K562 (cell line): ENCODE data around the gene PHLDA3. TPM values are rescaled to one million over a fixed set of nuclear protein-coding genes. Genes with fewer than 3 reads are reported as not detected.

ENCODE experiments used
- EGR1 ChIP-seq: fragments of 450-650 bp; conservative IDR thresholded peaks from 2 replicates; pipeline ENCODE4 v1.6.1; 2017; ENCODE audit warnings: mild to moderate bottlenecking
- KLF16 ChIP-seq: IDR thresholded peaks from 2 replicates; pipeline ENCODE4 v1.6.1; 2016; ENCODE audit warnings: antibody characterized with exemption
- POLR2G ChIP-seq: fragments of 200-400 bp; formaldehyde crosslinking; IDR thresholded peaks from 2 replicates; pipeline ENCODE4 v1.6.1; 2017; ENCODE audit warnings: low read depth, mild to moderate bottlenecking, antibody characterized with exemption, low read length, moderate library complexity
- RFX1 ChIP-seq: fragments of 450-650 bp; IDR thresholded peaks from 2 replicates; pipeline ENCODE4 v1.6.1; 2016; ENCODE audit warnings: mild to moderate bottlenecking, moderate library complexity
- TAF7 ChIP-seq: fragments of 450-650 bp; IDR thresholded peaks from 2 replicates; pipeline ENCODE4 v1.6.1; 2016; ENCODE audit warnings: missing genetic modification characterization, missing compliant biosample characterization
- ZNF785 ChIP-seq: fragments of 250-450 bp; sonication (Bioruptor Pico); IDR thresholded peaks from 2 replicates; pipeline ENCODE4 v1.4.0; 2020; ENCODE audit warnings: mild to moderate bottlenecking
- polyA plus RNA-seq, 8 experiments: library from polyadenylated mRNA; depleted of rRNA in 4 of 8; stranded (reverse) in 5 of 8; unstranded in 3 of 8; fragments of >200 nt; fragmentation: Nextera tagmentation in 2 of 8; fragmentation: Illumina TruSeq in 1 of 8; extraction: Ambion mirVana in 2 of 8; extraction: Trizol in 1 of 8; gene quantifications; 2 replicates each; pipeline versions ENCODE4 v1.2.1 to v1.2.3, GENCODE V29; 2011 to 2014; ENCODE audit warnings: inconsistent platforms in 1 of 8, missing spikeins in 1 of 8
- total RNA-seq, 7 experiments: library from RNA; depleted of rRNA in 6 of 7; stranded (reverse); fragments of >200 nt in 6 of 7; fragmentation: Illumina TruSeq in 2 of 7; extraction: Trizol in 2 of 7; gene quantifications; 2 replicates each; pipeline versions ENCODE4 v1.2.1 to v1.2.3, GENCODE V29; 2011 to 2021; ENCODE audit warnings: low replicate concordance in 1 of 7
- TF ChIP-seq, protein P1 (sequence below), 2 experiments: fragments of 450-650 bp; IDR thresholded peaks; 2 replicates each; pipeline ENCODE4 v1.6.1; 2016; ENCODE audit warnings: mild to moderate bottlenecking in 2 of 2, borderline replicate concordance in 1 of 2, low read depth in 1 of 2, moderate library complexity in 1 of 2
- TF ChIP-seq, protein P2 (sequence below): fragments of 450-650 bp; IDR thresholded peaks from 2 replicates; pipeline ENCODE4 v1.6.1; 2014; ENCODE audit warnings: low read depth, mild to moderate bottlenecking, moderate library complexity, borderline replicate concordance

The PHLDA3 gene
- total and polyA plus RNA-seq, 9 of the 15 experiments (the other 6 are each of a cell fraction or from before 2014, with no cell fraction given), result 0.11 to 0.27 TPM; not detected in 7

- TF ChIP-seq, protein P1, sequence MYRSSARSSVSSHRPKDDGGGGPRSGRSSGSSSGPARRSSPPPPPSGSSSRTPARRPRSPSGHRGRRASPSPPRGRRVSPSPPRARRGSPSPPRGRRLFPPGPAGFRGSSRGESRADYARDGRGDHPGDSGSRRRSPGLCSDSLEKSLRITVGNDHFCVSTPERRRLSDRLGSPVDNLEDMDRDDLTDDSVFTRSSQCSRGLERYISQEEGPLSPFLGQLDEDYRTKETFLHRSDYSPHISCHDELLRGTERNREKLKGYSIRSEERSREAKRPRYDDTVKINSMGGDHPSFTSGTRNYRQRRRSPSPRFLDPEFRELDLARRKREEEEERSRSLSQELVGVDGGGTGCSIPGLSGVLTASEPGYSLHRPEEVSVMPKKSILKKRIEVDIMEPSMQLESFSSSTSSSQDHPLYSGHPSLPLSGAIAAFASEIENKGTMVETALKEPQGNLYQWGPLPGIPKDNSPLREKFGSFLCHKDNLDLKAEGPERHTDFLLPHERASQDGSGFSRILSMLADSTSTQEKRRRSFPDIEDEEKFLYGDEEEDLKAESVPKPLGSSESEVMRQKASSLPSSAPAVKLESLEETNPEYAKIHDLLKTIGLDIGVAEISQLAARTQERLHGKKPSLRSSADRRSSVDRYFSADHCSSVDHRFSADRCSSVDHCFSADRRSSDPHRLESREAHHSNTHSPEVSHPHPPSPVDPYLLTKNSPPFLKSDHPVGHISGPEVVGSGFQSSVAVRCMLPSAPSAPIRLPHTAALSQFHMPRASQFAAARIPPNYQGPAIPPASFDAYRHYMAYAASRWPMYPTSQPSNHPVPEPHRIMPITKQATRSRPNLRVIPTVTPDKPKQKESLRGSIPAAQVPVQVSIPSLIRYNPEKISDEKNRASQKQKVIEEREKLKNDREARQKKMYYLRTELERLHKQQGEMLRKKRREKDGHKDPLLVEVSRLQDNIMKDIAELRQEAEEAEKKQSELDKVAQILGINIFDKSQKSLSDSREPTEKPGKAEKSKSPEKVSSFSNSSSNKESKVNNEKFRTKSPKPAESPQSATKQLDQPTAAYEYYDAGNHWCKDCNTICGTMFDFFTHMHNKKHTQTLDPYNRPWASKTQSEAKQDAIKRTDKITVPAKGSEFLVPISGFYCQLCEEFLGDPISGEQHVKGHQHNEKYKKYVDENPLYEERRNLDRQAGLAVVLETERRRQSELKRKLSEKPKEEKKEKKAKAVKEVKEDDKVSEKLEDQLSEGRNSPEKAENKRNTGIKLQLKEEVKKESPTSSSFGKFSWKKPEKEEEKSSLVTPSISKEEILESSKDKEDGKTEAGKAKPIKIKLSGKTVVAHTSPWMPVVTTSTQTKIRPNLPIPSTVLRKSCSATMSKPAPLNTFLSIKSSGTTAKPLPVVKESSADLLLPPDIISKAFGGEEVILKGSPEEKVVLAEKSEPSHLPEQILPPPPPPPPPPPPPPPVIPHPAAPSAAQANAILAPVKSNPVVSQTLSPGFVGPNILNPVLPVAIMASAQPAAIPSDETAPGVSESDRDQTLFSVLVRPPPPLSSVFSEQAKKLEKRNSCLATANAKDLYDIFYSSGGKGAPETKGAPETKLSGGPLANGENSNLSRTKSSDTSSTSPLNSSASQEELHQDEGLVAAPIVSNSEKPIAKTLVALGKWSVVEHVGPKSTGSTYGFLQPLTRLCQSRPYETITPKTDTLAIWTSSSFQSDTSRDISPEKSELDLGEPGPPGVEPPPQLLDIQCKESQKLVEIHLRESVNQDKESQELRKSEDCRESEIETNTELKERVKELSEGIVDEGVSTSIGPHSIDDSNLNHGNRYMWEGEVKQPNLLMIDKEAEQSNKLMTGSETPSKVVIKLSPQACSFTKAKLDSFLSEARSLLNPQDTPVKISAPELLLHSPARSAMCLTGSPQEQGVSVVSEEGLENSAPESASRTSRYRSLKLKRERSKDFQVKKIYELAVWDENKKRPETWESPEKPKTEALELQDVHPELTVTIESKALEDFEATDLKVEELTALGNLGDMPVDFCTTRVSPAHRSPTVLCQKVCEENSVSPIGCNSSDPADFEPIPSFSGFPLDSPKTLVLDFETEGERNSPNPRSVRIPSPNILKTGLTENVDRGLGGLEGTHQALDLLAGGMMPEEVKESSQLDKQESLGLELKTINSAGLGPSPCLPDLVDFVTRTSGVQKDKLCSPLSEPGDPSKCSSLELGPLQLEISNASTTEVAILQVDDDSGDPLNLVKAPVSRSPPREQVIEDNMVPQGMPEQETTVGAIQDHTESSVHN (IDR thresholded peaks at IDR 0.05; ENCODE audit: borderline replicate concordance in 1 of 2, low read depth in 1 of 2), result no peak
- TF ChIP-seq RFX1 (no peak), POLR2G (peak; percentile 26; the same call in 1 of the 2 replicates), KLF16 (peak; percentile 54; the same call in 1 of the 2 replicates), TAF7 (tag) (no peak), ZNF785 (CRISPR knock-in tag) (no peak), EGR1 (no peak)
- TF ChIP-seq, protein P2, sequence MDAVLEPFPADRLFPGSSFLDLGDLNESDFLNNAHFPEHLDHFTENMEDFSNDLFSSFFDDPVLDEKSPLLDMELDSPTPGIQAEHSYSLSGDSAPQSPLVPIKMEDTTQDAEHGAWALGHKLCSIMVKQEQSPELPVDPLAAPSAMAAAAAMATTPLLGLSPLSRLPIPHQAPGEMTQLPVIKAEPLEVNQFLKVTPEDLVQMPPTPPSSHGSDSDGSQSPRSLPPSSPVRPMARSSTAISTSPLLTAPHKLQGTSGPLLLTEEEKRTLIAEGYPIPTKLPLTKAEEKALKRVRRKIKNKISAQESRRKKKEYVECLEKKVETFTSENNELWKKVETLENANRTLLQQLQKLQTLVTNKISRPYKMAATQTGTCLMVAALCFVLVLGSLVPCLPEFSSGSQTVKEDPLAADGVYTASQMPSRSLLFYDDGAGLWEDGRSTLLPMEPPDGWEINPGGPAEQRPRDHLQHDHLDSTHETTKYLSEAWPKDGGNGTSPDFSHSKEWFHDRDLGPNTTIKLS, result no peak
Measured at GRCh38 chr1:201481761-201482493, 12.9 kb upstream of the PHLDA3 start (continued).
